Stimulated activated CD8-positive, alpha-beta memory T cell treated with anti-CD3 and anti-CD28 coated beads, Interleukin-15, amount 100 ng/mL, for 24 hours (primary cell): ENCODE results near the gene CST6.
A peak's percentile ranks its signal among the peaks of the same experiment; 100 is the strongest.

ENCODE experiments used
- DNase-seq: peaks from one replicate; pipeline ENCODE4 v3.0.0-alpha.2; 2020; ENCODE audit warnings: low read depth

Gene CST6

DNA sequence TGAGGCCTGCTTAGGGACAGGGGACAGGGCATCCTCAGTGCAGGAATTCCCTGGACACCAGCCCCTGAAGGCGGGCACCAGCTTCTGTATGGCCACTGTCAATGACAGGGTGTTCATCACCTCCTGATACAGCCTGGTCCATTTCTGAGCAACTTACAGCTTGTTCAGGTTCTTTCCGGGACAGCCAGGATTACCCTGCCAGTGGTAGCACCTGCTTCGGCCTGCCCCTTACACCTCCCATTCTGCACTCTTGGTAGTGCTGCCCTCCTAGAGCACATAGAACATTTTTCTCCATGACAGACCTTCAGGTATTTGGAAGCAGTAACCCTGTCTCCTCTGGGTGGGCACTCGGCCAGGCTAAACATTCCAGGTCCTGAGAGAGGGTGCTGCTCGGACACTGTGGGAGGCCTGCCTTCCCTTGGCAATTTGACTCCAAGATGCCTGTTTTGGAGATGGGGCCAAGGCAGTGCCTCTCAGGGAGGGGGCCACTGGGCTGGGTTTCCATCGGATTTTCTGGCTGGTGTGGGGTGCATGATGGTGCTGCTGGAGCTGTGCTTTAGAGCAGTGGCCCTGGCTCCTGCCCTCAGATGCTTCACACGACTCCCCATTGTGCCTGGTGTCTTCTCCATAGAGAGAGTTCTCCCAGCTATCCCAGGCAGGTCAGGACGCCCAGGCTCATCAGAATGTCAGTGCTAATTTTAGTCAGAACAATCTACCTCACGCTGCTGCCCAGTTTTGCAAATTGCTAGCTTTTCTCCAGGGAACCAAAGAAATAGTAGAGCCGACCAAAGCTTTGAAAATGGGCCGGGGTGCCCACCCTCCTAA is 35.9 kb downstream of the CST6 start:
- no peak for DNase-seq

DNA sequence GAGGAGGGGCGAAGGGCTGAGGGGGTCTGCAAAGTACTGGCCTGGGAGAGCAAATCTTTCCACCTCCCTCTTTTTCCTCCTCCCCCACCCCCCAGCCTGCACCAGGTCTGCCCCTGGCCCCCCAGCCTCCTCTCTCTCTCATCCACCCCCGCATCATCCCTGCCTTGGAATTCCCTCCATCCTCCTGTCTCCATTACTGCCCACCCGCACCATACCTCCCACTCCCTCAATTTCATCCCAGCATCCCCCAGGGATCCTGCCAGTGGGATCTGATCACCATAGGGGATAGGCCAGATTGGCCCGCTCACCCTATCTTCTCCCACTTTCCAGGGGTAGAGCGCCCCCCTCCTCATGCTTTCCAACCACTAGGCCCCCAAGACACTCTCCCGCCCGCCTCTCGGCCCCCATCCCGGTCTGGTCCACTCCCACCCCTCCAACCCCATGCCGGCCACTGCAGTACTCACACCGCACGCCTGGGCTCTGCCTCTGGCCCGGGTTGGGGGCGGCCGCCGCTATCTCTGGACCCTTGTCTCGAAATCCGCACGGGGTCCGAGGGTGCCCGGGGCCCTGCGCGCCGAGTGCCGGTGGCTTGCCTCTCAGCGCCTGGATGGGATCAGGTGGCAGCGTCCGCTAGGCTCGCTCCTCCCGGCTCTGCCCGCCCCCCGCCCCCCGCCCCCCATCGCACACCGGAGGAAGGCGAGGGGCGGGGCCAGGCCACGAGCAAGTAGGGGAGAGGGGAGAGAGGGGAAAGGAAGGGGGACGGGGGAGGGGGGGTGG is 36.9 kb downstream of the CST6 start, which contains the start of gene GAL3ST3:
Gene GAL3ST3 (minus strand): TSS at position 615 of the 777 bp plus-strand sequence. CDS start 3,746 bp downstream, outside the sequence.
- DNase-seq: no peak

DNA sequence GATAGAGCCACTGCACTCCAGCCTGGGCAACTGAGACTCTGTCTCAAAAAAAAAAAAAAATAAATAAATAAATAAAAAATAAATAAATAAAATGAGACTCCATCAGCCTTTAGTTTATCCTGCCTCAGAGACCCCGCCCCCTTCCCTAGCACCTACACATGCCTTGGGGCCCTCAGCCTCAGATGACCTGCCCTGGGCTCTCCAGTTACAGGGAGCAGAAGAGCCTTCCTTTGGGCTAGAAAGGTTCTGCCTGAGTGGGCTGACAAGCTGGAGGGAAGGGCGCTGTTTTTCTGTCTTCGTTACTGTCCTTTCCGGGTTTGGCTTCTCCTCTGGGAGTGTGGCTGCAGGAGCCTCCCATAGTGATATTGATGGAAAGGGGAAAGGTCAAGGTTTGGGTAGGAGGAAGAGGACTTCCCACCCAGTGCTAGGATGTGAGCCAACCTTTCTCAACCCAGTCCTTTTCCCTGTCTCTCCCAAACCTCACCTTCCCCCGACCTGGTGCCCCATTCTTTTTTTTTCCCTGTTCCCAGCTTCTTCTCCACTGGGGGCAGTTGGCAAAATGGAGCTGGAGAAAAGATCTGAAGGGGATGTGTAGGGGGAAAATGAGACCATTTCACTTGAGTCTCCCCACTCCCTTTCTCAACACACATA is 38.9 kb downstream of the CST6 start:
- DNase-seq: no peak

DNA sequence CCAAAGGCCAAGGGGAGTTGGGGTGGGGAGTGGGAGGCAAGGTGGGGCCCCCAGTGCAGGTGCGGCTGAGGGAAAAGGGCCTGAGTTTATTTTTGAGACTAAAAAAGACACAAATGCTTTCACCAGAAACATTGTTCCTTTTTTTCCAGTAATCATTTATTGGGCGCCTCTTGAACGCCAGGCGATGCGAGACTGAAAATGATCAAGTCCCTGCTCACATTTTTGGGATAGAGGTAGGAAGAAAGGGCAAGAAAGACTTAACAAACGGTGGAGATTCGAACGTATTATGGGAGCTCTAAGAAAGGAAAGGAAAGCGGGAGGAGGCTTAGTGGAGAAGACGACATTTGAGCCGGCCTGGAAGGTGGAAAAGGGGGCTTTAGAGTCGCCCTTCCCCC is 39.6 kb downstream of the CST6 start:
- DNase-seq: no peak

DNA sequence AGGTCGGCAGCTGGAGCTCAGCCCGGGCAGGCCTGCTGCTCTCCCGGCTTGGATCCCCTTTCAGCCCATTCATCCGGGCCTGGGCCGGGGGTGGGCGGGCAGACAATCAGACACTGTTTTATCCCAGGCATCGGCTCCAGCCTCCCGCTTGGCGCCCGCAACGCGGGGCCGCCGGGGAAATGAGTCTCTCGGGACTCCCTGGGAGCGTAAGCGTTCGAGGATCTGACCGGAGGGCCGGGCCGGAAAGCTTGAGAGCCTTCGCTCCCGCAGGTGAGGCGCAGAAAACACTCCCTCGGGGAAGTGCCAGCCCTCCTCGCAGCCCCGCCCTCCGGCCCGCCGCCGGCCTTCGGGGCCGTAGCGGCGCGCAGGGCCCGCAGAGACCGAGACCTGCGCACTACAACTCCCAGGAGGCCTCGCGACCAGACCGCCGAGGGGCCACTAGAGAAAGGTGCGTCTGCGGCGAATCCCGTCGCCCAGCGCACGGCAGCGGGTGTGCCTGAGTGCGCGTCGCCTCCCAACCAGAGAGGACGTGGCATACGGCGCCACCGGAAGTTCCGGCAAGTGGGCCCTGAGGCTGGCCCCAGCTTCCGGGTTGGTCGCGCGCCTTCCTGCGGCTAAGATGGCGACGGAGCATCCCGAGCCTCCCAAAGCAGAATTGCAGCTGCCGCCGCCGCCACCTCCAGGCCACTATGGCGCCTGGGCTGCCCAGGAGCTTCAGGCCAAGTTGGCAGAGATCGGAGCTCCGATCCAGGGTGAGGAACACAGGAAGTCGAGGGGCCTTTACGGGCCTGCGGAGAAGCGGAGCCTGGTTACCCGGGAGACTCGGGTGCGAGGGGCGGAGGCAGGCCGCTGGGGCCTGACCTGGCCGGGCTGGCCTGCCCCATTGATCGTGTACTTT is 40.2 kb downstream of the CST6 start, which contains the start of gene SF3B2:
Gene SF3B2 (plus strand): TSS at position 599 of the 898 bp plus-strand sequence. CDS start 21 bp downstream, at position 620.
- peak; percentile 82 for DNase-seq

DNA sequence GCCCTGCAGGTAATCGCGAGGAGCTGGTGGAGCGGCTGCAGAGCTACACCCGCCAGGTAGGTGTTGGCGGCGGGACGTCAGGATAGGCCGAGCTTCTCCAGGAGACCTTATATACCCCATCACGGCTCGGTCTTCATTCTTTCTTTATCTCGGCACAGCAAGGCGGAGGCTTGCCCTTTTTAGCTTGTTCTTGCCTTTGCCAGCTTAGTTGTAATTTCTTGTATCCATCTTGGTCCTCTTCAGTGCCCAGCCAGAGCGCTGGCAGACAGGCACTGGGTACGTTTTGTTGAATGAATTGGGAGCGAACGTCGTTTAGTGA is 40.8 kb downstream of the CST6 start:
- no peak for DNase-seq

DNA sequence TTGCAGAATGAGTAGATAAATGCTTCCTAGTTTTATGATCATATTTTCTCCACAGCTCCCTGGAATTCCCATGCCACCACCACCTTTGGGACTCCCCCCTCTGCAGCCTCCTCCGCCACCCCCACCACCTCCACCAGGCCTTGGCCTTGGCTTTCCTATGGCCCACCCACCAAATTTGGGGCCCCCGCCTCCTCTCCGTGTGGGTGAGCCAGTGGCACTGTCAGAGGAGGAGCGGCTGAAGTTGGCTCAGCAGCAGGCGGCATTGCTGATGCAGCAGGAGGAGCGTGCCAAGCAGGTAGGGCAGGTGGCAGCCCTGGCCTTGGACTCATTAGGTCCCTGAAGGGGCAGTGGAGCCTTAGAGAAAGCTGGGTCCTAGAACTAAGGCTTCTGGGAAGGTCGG is 43.2 kb downstream of the CST6 start:
- no peak for DNase-seq

DNA sequence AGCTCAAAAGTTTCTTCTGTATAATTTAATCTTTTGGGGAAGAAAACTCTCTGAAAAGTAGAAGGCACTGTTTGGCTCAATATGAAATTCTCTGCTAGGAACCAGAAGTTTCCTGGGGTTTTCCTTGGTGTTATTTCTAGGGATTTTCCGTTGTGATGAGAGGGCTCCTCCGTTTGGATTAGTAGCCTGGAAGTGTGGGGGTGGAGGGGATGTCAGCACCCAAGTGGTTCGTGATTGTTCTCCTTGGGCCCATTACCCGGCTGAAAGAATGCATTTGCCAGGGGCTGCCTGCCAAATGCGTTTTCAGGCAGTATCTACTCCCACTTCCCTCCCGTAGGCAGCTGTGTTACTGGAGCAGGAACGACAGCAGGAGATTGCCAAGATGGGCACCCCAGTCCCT is 44.7 kb downstream of the CST6 start:
- no peak for DNase-seq

DNA sequence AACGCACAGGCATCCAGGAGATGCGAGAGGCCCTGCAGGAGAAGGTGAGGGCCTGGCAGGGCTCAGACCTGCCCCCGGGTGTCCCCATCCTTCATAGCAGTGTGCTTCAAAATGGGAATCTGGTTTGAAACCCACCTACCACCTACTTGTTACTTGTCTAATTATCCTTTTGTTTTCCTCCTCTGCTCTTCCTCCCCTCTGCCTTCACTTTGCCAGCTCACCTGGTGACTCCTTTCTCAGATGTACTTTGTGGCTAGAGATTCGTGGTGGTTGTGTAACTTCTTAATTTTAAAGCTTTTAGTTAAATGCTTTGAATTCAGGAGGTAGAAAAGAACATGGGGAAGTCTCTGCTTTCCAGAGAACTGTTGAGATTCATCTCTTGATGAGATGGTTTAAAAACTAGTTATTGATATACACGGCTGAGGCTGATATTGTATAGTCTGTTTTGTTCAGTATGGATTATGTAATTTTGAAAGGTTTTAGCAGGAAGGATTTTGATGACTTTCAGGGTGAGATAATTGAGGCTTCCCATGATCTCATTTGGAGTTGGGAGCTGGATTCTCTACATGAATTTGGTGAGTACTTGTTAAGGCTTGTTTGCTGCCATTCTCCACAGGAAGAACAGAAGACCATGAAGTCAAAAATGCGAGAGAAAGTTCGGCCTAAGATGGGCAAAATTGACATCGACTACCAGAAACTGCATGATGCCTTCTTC is 48.3 kb downstream of the CST6 start:
- no peak for DNase-seq

DNA sequence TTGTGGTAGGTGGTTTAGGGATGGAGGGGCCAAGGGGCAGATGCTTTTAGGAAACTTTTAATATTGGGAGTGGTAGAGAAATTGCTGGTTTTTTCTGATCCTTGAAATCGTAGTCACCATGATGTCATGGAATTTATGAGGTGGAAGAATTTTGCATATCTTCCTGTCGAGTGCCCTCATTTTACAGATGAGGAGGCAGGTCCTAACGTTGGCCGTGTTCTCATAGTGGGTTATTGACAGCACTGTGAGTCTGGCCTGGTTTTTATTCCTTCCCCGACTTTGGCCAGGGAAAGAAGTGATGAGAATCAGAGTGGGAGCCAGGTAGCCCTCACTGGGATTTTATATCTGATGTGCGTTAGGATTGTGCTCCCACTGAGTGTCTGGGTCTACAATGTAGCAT is 49.5 kb downstream of the CST6 start:
- no peak for DNase-seq

DNA sequence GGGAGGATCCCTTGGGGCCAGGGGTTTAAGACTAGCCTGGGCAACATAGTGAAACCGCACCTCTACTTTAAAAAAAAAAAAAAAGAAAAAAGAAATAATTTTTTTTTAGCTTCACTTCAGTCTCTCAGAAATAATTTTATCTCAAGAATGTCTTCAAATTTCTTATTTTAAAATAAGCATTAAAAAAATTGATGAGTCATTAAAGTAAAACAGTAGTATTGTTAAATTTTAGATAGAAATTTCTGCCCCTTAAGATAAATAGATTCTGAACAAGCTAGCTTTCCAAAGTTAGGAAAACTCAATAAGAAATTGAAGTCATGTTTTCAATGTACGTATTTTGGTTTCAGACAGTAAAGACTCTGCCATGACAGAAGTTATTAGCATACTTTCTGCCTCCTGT is 50.6 kb downstream of the CST6 start:
- DNase-seq: no peak
